Measurements from ENCODE around the gene DPP9. TPM values are rescaled to one million over a fixed set of nuclear protein-coding genes. Genes with fewer than 3 reads are reported as not detected.

Gene DPP9
- total RNA-seq, 6 experiments from 2014 or later: 47.3 to 118 (median 54.5) TPM

DNA sequence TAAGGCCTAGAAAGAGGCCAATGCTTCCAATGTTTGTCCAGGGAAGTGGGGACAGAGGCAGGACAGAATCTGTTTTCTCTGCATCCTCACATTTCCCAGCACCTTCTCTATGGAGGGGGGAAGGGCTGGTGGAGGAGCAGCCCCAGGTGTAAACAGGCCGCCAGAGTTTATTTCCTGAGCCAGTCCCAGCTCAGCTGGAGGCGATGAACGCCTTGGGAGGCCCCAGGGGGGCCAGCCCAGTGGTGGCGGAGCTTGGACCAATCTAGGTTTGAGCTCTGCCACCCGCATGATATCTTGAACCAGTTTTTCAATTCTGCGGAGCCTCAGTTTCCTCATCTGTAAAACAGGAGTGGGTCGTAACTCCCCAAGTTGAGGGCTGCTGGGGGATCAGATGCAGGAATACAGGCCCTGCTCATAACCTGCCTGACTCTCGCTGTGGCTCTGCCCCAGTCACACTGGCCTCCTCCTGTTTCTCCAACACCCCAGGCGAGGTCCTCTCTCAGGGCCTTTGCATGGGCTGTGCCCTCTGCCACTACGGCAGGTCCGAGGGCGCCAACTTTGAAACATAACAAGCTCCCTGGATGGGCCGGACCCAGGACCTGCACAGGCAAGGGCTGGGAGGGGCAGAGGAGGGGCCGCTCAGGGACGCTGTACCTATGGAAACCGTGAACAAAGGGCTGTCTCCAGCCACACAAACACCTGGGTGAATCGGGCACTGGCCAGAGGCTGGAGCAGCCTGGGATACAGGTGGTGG, 83.2 kb downstream of the DPP9 start:
- Histone ChIP-seq H3K27me3 (no peaks in the 10 kb centered on the region), H3K36me3 (no peaks in the 10 kb centered on the region), H3K4me3 (peak overlapping the region; percentile 88 to 99 (median 96)), H3K9me3 (no peaks in the 10 kb centered on the region), H3K27ac (peak overlapping the region; percentile 24 to 75 (median 51)), H3K4me1 (peaks cover 0 to 30% (median 14%) of the 10 kb centered on the region in 4 donors)
- peak; percentile 2 to 6 (median 4) for ATAC-seq
- 50% methylated on average over 5 of the region's 17 CpGs for WGBS (ENCODE audit: insufficient coverage, low coverage, low lambda C conversion rate, missing lambda C conversion rate)
- intact Hi-C loops (cut with DNase I): no loop called here
- DNase-seq: peak; percentile 47 to 66 (median 65)
- TF ChIP-seq, protein P1, sequence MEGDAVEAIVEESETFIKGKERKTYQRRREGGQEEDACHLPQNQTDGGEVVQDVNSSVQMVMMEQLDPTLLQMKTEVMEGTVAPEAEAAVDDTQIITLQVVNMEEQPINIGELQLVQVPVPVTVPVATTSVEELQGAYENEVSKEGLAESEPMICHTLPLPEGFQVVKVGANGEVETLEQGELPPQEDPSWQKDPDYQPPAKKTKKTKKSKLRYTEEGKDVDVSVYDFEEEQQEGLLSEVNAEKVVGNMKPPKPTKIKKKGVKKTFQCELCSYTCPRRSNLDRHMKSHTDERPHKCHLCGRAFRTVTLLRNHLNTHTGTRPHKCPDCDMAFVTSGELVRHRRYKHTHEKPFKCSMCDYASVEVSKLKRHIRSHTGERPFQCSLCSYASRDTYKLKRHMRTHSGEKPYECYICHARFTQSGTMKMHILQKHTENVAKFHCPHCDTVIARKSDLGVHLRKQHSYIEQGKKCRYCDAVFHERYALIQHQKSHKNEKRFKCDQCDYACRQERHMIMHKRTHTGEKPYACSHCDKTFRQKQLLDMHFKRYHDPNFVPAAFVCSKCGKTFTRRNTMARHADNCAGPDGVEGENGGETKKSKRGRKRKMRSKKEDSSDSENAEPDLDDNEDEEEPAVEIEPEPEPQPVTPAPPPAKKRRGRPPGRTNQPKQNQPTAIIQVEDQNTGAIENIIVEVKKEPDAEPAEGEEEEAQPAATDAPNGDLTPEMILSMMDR (IDR thresholded peaks at IDR 0.05): no peak

DNA sequence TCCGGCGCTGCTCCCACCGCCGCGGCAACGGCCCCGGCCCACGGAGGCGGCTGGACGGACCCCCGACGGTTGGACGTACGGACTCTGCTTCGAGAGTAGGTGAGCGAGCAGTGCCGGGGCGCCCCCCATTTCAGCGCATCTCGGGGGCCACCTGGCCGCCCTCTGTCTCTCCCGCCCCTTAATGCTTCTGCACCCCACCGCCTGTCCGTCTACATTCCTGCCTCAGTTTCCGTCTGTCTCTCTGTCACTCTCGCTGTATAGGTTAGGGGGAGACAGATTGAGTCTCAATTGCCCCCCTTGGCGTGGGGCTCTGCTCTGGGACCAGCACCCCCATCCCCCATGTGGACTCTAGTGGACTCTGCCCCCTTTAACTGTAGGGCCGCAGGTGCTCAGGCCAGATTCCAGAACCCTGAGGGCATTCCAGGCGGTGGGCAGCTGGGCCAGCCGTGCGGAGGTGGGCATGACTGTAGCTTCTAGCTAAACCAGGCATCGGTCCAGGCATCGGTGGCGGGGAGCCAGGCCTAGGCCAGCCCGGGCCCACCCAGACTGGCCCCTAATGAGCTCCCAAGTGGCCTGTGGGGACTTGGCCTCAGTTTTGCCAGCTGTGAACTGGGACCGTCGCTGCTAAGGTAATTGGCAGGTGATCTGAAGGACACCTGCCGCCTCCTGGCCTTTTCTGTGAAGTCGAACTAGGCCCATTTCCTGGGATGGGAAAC, 84.0 kb downstream of the DPP9 start:
- intact Hi-C loops (cut with DNase I): loop anchor here in 1 of 2 donors (5.0 kb wide), 1 partner anchor 62 kb away; no protein-coding TSS in a partner anchor
- Histone ChIP-seq H3K27ac (peak overlapping the region; percentile 24 to 75 (median 51)), H3K9me3 (no peaks in the 10 kb centered on the region), H3K27me3 (no peaks in the 10 kb centered on the region), H3K4me3 (peak overlapping the region; percentile 88 to 99 (median 96)), H3K36me3 (no peaks in the 10 kb centered on the region), H3K4me1 (peaks cover 0 to 30% (median 14%) of the 10 kb centered on the region in 4 donors)
- TF ChIP-seq, protein P1 (IDR thresholded peaks at IDR 0.05): no peak
- TF ChIP-seq POLR2A (IDR thresholded peaks at IDR 0.05): no peak
- whole genome bisulfite sequencing (ENCODE audit: insufficient coverage, low coverage, low lambda C conversion rate, missing lambda C conversion rate): 2% methylated on average over 19 of the region's 39 CpGs
- ATAC-seq (peak; percentile 32 to 62 (median 41)), DNase-seq (peak; percentile 73 to 78 (median 78))

DNA sequence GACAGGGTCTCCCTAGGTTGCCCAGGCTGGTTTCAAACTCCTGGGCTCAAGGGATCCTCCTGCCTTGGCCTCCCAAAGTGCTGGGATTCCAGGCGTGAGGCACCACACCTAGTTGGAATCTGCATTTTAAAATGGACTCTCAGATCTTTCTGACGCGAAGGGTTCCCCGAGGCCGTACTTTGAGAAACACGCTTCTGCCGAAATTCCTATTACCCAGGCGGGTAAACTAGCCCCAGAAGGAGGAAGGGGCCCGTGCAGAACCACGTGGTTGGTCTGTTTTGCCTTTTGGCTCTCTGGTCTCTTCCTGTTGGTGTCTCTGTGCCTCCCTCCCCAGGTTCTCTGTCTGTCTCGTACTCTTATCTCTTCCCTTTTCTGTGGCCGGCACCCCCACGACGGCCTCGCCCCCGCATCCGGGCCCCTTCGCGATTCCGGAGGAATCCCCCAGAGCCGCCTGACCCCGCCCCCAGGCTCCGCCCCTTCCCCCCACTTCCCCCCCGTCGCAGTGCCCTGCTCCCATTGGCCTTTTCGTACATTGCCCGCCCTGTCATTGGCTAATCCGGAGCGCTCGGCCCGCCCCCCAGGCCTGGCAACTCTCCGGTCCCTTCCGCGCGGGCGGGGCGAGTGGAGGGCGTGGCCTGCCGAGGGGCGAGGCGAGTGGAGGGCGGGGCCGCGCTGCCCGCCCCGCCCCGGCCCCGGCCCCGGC, 84.7 kb downstream of the DPP9 start, which contains the start of gene TNFAIP8L1:
Gene TNFAIP8L1 (plus strand): TSS at position 689 of the 703 bp plus-strand sequence. CDS start 12,354 bp downstream, outside the sequence.
- intact Hi-C loops (cut with DNase I): loop anchor here in 1 of 2 donors (5.0 kb wide), 1 partner anchor 62 kb away; no protein-coding TSS in a partner anchor
- H3K4me1 ChIP-seq: peaks cover 0 to 30% (median 14%) of the 10 kb centered on the region in 4 donors

More for the DNA sequence above, 84.7 kb downstream of the DPP9 start, which contains the start of gene TNFAIP8L1:
- DNase-seq (peak; percentile 97 to 98 (median 97)), ATAC-seq (peak; percentile 81 to 94 (median 90))
- H3K4me3 ChIP-seq: peak within 1 kb of the TSS; percentile 88 to 99 (median 96)
- no peaks in the 10 kb centered on the region for H3K36me3 ChIP-seq
- no peaks in the 10 kb centered on the region for H3K27me3 ChIP-seq
- TF ChIP-seq POLR2A (IDR thresholded peaks at IDR 0.05): no peak
- TF ChIP-seq, protein P1 (IDR thresholded peaks at IDR 0.05): no peak
- 4% methylated on average over 27 of the region's 49 CpGs for WGBS (ENCODE audit: insufficient coverage, low coverage, low lambda C conversion rate, missing lambda C conversion rate)
- no peaks in the 10 kb centered on the region for H3K9me3 ChIP-seq
- peak within 1 kb of the TSS; percentile 28 to 75 (median 51) for H3K27ac ChIP-seq

All from right lobe of liver (tissue), 6 donors.